HEK293 (cell line): ENCODE results near the gene TGFB1I1.

ENCODE experiments used
- CTCF ChIA-PET: fragments of 350-600 bp; formaldehyde crosslinking; extraction: SDS; loops from one replicate; lab custom pipeline; 2021; ENCODE audit warnings: antibody characterized with exemption; lab: Yijun Ruan, JAX
- POLR2A ChIA-PET: fragments of 300-600 bp; formaldehyde crosslinking; extraction: SDS; loops from one replicate; lab custom pipeline; 2020; ENCODE audit warnings: antibody characterized with exemption, inconsistent platforms; lab: Yijun Ruan, JAX
- H3K27ac ChIP-seq: fragments of 200-500 bp; sonication (Bioruptor generic); 2 replicates; pipeline ENCODE4 v1.5.1; 2014; ENCODE audit warnings: low read depth, low read length, control low read depth, inconsistent platforms; ENCODE audit errors: extremely low read depth
- H3K36me3 ChIP-seq, 2 experiments: fragments of 200-500 bp in 1 of 2; sonication (Bioruptor generic) in 1 of 2; 1 replicate in 1 of 2; 2 replicates in 1 of 2; pipeline ENCODE4 v1.5.1; 2014 to 2017; ENCODE audit warnings: inconsistent platforms in 2 of 2, low read length in 2 of 2; ENCODE audit not compliant: control insufficient read depth in 2 of 2, insufficient read depth in 1 of 2
- H3K4me1 ChIP-seq: fragments of 200-500 bp; sonication (Bioruptor generic); 2 replicates; pipeline ENCODE4 v1.5.1; 2014; ENCODE audit warnings: mild to moderate bottlenecking, low read length, inconsistent platforms; ENCODE audit not compliant: control insufficient read depth, insufficient read depth
- H3K4me3 ChIP-seq: 2 replicates; pipeline ENCODE4 v1.5.1; 2011; ENCODE audit warnings: low read depth, mild to moderate bottlenecking, control low read depth, low read length, moderate library complexity
- H3K9me3 ChIP-seq: fragments of 200-500 bp; sonication (Bioruptor generic); 2 replicates; pipeline ENCODE4 v1.5.1; 2014; ENCODE audit warnings: low read depth, low read length, inconsistent platforms; ENCODE audit not compliant: control insufficient read depth, insufficient read depth
- HOXA7 ChIP-seq: sonication (generic); formaldehyde crosslinking; IDR thresholded peaks from 2 replicates; pipeline ENCODE4 v1.8.1; 2022; ENCODE audit warnings: missing genetic modification reagents, borderline replicate concordance
- SCRT2 ChIP-seq: fragments of 450-650 bp; formaldehyde crosslinking; IDR thresholded peaks from 2 replicates; pipeline ENCODE4 v1.5.1; 2016; ENCODE audit warnings: missing biosample characterization, missing genetic modification characterization
- SP3 ChIP-seq: fragments of 450-650 bp; formaldehyde crosslinking; IDR thresholded peaks from 2 replicates; pipeline ENCODE4 v1.5.1; 2016; ENCODE audit warnings: missing biosample characterization, missing genetic modification characterization
- TSHZ1 ChIP-seq: fragments of 450-650 bp; formaldehyde crosslinking; IDR thresholded peaks from 2 replicates; pipeline ENCODE4 v1.5.1; 2016; ENCODE audit warnings: missing biosample characterization, missing genetic modification characterization, borderline replicate concordance
- ZBTB17 ChIP-seq: fragments of 450-650 bp; formaldehyde crosslinking; IDR thresholded peaks from 2 replicates; pipeline ENCODE4 v1.5.1; 2016; ENCODE audit warnings: missing biosample characterization, missing genetic modification characterization
- ZNF202 ChIP-seq: fragments of 450-650 bp; formaldehyde crosslinking; IDR thresholded peaks from 2 replicates; pipeline ENCODE4 v1.5.1; 2016; ENCODE audit warnings: missing biosample characterization, missing genetic modification characterization, borderline replicate concordance
- ZNF350 ChIP-seq: fragments of 450-650 bp; formaldehyde crosslinking; IDR thresholded peaks from 2 replicates; pipeline ENCODE4 v1.5.0; 2017; ENCODE audit warnings: missing biosample characterization, mild to moderate bottlenecking, missing genetic modification characterization
- ZNF398 ChIP-seq: fragments of 450-650 bp; formaldehyde crosslinking; IDR thresholded peaks from 2 replicates; pipeline ENCODE4 v1.5.1; 2017; ENCODE audit warnings: missing biosample characterization, missing genetic modification characterization
- ZNF639 ChIP-seq: fragments of 450-650 bp; formaldehyde crosslinking; IDR thresholded peaks from 2 replicates; pipeline ENCODE4 v1.5.1; 2016; ENCODE audit warnings: missing biosample characterization, missing genetic modification characterization
- ZNF664 ChIP-seq: fragments of 450-650 bp; formaldehyde crosslinking; IDR thresholded peaks from 2 replicates; pipeline ENCODE4 v1.5.1; 2016; ENCODE audit warnings: missing biosample characterization, missing genetic modification characterization
- TF ChIP-seq, protein P1 (sequence below): fragments of 450-650 bp; formaldehyde crosslinking; IDR thresholded peaks from 2 replicates; pipeline ENCODE4 v1.5.1; 2016; ENCODE audit warnings: missing biosample characterization, missing genetic modification characterization
- TF ChIP-seq, protein P2 (sequence below): fragments of 450-650 bp; formaldehyde crosslinking; IDR thresholded peaks from 2 replicates; pipeline ENCODE4 v1.5.1; 2016; ENCODE audit warnings: missing biosample characterization, missing genetic modification characterization
- TF ChIP-seq, protein P3 (sequence below): fragments of 450-650 bp; formaldehyde crosslinking; IDR thresholded peaks from 2 replicates; pipeline ENCODE4 v1.5.1; 2017; ENCODE audit warnings: missing biosample characterization, missing genetic modification characterization

Gene TGFB1I1

GRCh38 chr16:31456988-31457360 lies 15.0 kb upstream of the TGFB1I1 start:
- POLR2A ChIA-PET: interaction anchor here (0.7 to 1.2 kb wide), 2 partner anchors 20 to 53 kb away, joined by 3 to 5 read pairs; no protein-coding TSS in a partner anchor
- peaks cover 0 to 26% of the 10 kb centered on the region in 2 experiments; a peak in 1 of 3 replicates for H3K36me3 ChIP-seq
- TF ChIP-seq ZNF350 (tag by site-specific recombination): no peak
- no peak for TF ChIP-seq HOXA7 (CRISPR knock-in tag)
- TF ChIP-seq, protein P1, sequence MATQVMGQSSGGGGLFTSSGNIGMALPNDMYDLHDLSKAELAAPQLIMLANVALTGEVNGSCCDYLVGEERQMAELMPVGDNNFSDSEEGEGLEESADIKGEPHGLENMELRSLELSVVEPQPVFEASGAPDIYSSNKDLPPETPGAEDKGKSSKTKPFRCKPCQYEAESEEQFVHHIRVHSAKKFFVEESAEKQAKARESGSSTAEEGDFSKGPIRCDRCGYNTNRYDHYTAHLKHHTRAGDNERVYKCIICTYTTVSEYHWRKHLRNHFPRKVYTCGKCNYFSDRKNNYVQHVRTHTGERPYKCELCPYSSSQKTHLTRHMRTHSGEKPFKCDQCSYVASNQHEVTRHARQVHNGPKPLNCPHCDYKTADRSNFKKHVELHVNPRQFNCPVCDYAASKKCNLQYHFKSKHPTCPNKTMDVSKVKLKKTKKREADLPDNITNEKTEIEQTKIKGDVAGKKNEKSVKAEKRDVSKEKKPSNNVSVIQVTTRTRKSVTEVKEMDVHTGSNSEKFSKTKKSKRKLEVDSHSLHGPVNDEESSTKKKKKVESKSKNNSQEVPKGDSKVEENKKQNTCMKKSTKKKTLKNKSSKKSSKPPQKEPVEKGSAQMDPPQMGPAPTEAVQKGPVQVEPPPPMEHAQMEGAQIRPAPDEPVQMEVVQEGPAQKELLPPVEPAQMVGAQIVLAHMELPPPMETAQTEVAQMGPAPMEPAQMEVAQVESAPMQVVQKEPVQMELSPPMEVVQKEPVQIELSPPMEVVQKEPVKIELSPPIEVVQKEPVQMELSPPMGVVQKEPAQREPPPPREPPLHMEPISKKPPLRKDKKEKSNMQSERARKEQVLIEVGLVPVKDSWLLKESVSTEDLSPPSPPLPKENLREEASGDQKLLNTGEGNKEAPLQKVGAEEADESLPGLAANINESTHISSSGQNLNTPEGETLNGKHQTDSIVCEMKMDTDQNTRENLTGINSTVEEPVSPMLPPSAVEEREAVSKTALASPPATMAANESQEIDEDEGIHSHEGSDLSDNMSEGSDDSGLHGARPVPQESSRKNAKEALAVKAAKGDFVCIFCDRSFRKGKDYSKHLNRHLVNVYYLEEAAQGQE (tag by site-specific recombination): peak; percentile 85
- H3K27ac ChIP-seq: no peak overlapping the region
- CTCF ChIA-PET: interaction anchor here (0.5 to 1.4 kb wide), 5 partner anchors 12 to 643 kb away, joined by 3 to 4 read pairs (median 3); no protein-coding TSS in a partner anchor
- H3K4me1 ChIP-seq: peaks cover 9% of the 10 kb centered on the region
- no peak overlapping the region for H3K4me3 ChIP-seq
- no peaks in the 10 kb centered on the region for H3K9me3 ChIP-seq

- no peaks in the 10 kb centered on the region for H3K9me3 ChIP-seq
- ChIA-PET CTCF (interaction anchor here (0.5 to 1.4 kb wide), 7 partner anchors 13 to 52 kb away, joined by 3 to 6 read pairs (median 3); no protein-coding TSS in a partner anchor), POLR2A (interaction anchor here (0.6 to 2.3 kb wide), 9 partner anchors 13 to 415 kb away, joined by 3 to 16 read pairs (median 3); partner anchors contain the start of genes FUS, TGFB1I1, ZNF267 and ZNF843)
- peaks cover 9% of the 10 kb centered on the region for H3K4me1 ChIP-seq
- peaks cover 0 to 36% of the 10 kb centered on the region in 2 experiments; a peak in 2 of 3 replicates for H3K36me3 ChIP-seq
- H3K27ac ChIP-seq: peak overlapping the region; percentile 83
- peak overlapping the region; percentile 85 for H3K4me3 ChIP-seq
- TF ChIP-seq ZNF398 (tag by site-specific recombination) (no peak), SCRT2 (tag by site-specific recombination) (peak; percentile 94), ZNF639 (tag by site-specific recombination) (no peak), ZNF664 (tag by site-specific recombination) (no peak), ZNF202 (tag by site-specific recombination) (no peak), TSHZ1 (no peak), ZBTB17 (tag by site-specific recombination) (no peak), SP3 (peak; percentile 39)
- TF ChIP-seq, protein P2, sequence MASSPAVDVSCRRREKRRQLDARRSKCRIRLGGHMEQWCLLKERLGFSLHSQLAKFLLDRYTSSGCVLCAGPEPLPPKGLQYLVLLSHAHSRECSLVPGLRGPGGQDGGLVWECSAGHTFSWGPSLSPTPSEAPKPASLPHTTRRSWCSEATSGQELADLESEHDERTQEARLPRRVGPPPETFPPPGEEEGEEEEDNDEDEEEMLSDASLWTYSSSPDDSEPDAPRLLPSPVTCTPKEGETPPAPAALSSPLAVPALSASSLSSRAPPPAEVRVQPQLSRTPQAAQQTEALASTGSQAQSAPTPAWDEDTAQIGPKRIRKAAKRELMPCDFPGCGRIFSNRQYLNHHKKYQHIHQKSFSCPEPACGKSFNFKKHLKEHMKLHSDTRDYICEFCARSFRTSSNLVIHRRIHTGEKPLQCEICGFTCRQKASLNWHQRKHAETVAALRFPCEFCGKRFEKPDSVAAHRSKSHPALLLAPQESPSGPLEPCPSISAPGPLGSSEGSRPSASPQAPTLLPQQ (tag by site-specific recombination): 0 out of 2 replicates have a peak, but pooled peaks have one; percentile 14
- TF ChIP-seq, protein P3, sequence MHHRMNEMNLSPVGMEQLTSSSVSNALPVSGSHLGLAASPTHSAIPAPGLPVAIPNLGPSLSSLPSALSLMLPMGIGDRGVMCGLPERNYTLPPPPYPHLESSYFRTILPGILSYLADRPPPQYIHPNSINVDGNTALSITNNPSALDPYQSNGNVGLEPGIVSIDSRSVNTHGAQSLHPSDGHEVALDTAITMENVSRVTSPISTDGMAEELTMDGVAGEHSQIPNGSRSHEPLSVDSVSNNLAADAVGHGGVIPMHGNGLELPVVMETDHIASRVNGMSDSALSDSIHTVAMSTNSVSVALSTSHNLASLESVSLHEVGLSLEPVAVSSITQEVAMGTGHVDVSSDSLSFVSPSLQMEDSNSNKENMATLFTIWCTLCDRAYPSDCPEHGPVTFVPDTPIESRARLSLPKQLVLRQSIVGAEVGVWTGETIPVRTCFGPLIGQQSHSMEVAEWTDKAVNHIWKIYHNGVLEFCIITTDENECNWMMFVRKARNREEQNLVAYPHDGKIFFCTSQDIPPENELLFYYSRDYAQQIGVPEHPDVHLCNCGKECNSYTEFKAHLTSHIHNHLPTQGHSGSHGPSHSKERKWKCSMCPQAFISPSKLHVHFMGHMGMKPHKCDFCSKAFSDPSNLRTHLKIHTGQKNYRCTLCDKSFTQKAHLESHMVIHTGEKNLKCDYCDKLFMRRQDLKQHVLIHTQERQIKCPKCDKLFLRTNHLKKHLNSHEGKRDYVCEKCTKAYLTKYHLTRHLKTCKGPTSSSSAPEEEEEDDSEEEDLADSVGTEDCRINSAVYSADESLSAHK (tag by site-specific recombination): no peak
Measured at GRCh38 chr16:31458073-31458843, 13.7 kb upstream of the TGFB1I1 start.
